GM18868 (cell line): ENCODE measurements around the gene NUSAP1.
"Not testable (repeated sequence)": the region's sequence is repeated elsewhere in the genome, so short reads cannot be mapped to it uniquely, and the experiment has no call there.

Source experiments
- ATAC-seq: cut with Tn5 transposase; IDR thresholded peaks from one replicate; pipeline ENCODE4 v1.9.1; 2021; ENCODE audit warnings: mild to moderate bottlenecking, moderate library complexity; ENCODE audit not compliant: unreplicated experiment

The NUSAP1 gene

GRCh38 chr15:41331833-41332193, 868 bp upstream of the NUSAP1 start:
- no peak for ATAC-seq

GRCh38 chr15:41333026-41333562, 413 bp downstream of the NUSAP1 start:
- peak; percentile 6 for ATAC-seq

GRCh38 chr15:41334293-41335120, 1.8 kb downstream of the NUSAP1 start:
- no peak for ATAC-seq

- no peak for ATAC-seq
These were observed 3.9 kb downstream of the NUSAP1 start for GRCh38 chr15:41336549-41336948.

DNA sequence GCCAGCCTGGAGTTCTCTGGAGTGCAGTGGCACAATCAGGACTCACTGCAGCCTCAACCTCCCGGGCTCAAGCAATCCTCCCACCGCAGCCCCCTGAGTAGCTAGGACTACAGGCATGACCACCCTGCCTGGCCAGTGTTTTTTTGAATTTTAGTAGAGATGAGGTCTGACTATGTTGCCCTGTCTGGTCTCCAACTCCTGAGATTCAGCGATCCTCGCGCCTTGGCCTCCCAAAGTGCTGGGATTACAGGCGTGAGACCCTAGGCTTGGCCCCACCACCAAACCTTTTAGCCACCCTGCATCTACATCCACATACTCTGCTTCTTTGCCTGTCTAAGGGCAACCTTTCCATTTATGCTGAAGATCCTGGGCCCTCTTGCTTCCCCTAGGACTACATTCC, 4.4 kb downstream of the NUSAP1 start:
- no peak for ATAC-seq

GRCh38 chr15:41337631-41338522, 5.2 kb downstream of the NUSAP1 start:
- ATAC-seq, result no peak

GRCh38 chr15:41340189-41340695, 7.6 kb downstream of the NUSAP1 start:
- ATAC-seq, result no peak

DNA sequence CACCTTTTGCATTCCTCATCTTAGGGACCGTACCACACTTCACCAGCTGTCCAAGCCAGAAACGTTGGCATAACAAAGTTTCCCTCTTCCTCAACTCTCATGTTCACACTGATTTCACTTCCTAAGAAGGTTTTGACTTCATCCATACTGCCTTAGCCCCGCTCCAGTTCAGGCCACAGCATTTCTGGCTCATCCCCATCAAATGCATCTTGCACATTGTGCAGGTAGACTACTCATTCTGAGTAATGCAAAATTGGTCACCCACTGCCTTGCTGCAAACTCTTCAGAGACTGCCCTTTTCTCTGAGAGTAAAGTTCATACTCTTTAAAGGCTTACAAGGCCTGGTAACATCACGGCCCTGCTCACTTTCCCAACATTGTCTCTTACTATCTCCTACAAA, 8.8 kb downstream of the NUSAP1 start:
- ATAC-seq, result no peak

DNA sequence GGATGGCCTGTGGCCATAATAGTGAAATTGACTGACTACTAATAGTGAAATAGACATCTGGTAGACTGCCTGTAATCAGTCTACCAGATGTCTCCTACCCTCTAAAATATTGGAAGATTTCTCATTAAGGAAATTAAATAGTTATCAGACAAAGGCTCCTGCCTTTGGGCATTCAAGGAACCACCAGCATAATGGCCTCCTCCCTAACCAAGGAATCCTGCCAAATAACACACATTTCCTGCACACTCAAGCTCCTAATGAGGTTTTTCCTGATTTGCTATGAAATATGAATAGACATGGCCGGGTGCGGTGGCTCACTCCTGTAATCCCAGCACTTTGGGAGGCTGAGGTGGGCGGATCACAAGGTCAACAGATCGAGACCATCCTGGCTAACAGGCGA, 14.6 kb downstream of the NUSAP1 start:
- ATAC-seq, result no peak

DNA sequence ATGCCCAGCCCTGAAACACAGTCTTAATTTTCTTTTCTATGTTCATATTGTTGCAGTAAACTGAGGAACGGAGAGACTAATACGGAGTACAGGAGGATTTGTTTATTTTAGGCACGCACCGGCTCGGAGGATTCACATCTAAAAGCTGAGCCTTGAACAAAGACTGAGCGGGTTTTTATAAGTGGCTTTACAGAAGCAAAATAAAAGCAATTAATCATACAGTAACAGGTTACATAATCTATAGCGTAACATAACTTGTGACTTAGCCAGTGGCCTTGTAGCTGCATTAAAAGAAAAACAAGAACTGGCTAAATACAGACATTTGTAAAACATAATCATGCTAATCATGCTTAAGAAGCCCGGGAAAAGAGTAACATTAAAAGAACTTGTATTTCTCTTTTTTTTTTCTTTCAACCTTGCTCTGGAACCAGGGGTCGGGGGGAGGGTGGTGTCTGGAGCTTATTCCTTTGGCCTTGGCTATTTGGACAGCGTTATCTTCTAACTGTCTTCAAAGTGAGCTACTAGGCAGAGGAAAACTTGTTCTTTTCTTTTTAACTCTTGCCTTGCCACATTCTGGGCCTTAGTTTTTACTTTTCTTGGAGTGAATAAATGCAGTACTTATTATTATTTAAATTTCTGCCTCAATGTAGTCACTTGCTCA, 17.5 kb downstream of the NUSAP1 start:
- ATAC-seq, result no peak

DNA sequence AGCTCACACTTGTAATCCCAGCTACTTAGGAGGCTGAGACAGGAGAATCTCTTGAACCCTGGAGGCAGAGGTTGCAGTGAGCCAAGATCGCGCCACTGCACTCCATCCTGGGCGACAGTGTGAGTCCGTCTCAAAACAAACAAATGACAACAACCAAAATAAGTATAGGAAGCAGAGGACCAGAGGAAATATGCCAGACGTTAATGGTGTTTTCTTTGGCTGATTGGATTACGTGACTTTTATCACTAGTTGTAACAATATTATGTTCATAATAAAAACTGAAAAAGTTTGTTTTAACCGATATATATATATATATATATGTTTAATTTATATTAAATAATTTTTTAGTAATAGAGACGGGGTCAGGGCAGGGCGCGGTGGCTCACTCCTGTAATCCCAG, 21.7 kb downstream of the NUSAP1 start:
- no peak for ATAC-seq

- no peak for ATAC-seq
These were observed 34.7 kb downstream of the NUSAP1 start for GRCh38 chr15:41367418-41367817.

- ATAC-seq, result no peak
These were observed 45.3 kb downstream of the NUSAP1 start for GRCh38 chr15:41377978-41378377.

DNA sequence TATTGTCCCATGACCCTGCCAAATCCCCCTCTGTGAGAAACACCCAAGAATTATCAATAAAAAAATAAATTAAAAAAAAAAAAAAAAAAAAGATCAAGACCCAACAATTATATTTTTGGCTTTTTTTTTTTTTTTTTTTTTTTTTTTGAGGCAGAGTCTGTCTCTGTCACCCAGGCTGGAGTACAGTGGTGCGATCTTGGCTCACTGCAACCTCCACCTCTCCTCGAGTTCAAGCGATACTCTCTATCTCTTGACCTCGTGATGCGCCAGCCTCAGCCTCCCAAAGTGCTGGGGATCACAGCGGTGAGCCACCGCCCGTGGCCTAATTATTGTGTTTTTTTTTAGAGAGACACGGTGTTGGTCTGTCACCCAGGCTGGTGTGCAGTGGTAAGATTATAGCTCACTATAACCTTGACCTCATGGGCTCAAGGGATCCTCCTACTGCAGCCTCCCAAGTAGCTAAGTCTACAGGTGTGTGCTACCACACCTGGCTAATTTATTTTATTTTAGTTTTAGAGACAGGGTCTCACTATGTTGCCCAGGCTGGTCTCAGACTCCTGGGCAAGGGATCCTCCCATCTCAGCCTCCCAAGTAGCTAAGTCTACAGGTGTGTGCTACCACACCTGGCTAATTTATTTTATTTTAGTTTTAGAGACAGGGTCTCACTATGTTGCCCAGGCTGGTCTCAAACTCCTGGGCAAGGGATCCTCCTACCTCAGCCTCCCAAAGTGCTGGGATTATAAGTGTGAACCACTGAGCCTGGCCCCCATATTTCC, 51.5 kb downstream of the NUSAP1 start:
- not testable (repeated sequence) for ATAC-seq

- ATAC-seq, result no peak
These were observed 55.0 kb downstream of the NUSAP1 start for GRCh38 chr15:41387646-41388045.

DNA sequence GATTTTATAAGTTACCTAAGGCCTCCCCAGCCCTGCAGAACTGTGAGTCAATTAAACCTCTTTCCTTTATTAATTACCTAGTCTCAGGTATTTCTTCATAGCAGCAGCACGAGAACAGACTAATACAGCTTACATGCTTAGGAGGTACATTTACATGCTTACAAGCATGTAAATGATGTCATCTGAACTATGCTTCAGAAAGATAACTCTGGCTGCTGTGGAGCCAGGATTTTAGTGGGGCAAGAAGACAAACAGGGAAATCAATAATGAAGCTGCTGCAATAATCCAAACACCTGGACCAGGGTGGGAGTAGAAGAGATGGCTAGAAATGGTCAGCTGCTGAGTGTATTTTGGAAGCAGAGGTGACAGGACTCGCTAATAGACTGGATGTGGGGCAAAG, 60.0 kb downstream of the NUSAP1 start:
- ATAC-seq, result no peak

GRCh38 chr15:41394924-41395323, 62.2 kb downstream of the NUSAP1 start:
- no peak for ATAC-seq

GRCh38 chr15:41396111-41396510, 63.4 kb downstream of the NUSAP1 start:
- ATAC-seq, result no peak

- ATAC-seq, result no peak
These were observed 69.2 kb downstream of the NUSAP1 start for GRCh38 chr15:41401904-41402267.

- no peak for ATAC-seq
These were observed 74.7 kb downstream of the NUSAP1 start for GRCh38 chr15:41407341-41407740.
